Mesendoderm (in vitro differentiated cells): ENCODE data around the gene DNAJB2.
A peak's percentile ranks its signal among the peaks of the same experiment; 100 is the strongest.

ENCODE experiments used
- DNase-seq: peaks from one replicate; pipeline ENCODE4 v3.0.0; 2013
- H2AK5ac ChIP-seq: 2 replicates; pipeline ENCODE4 v1.6.1; 2013; ENCODE audit warnings: low read length, inconsistent platforms
- H2BK120ac ChIP-seq: 2 replicates; pipeline ENCODE4 v1.6.1; 2013; ENCODE audit warnings: low read depth, mild to moderate bottlenecking, low read length, moderate library complexity, mixed read lengths
- H2BK15ac ChIP-seq: replicated peaks from 2 replicates; pipeline ENCODE4 v1.6.1; 2013; ENCODE audit warnings: low read depth, mild to moderate bottlenecking, moderate library complexity
- H2BK5ac ChIP-seq: 2 replicates; pipeline ENCODE4 v1.6.1; 2013; ENCODE audit warnings: low read length, inconsistent platforms
- H3K18ac ChIP-seq: 2 replicates; pipeline ENCODE4 v1.6.1; 2013; ENCODE audit warnings: mild to moderate bottlenecking, low read length, mixed read lengths
- H3K23ac ChIP-seq: one replicate; pipeline ENCODE4 v1.6.1; 2013; ENCODE audit warnings: low read length
- H3K27ac ChIP-seq: 2 replicates; pipeline ENCODE4 v1.5.1; 2013; ENCODE audit warnings: low read depth, mild to moderate bottlenecking, inconsistent platforms, low read length, moderate library complexity
- H3K27me3 ChIP-seq: 2 replicates; pipeline ENCODE4 v1.6.1; 2013; ENCODE audit warnings: low read length, control low read depth, mild to moderate bottlenecking, inconsistent platforms; ENCODE audit not compliant: insufficient read depth, poor library complexity
- H3K36me3 ChIP-seq: 2 replicates; pipeline ENCODE4 v1.6.1; 2013; ENCODE audit warnings: low read length, inconsistent platforms; ENCODE audit not compliant: control insufficient read depth, insufficient read depth
- H3K4ac ChIP-seq: one replicate; pipeline ENCODE4 v1.6.1; 2013; ENCODE audit warnings: low read depth, mild to moderate bottlenecking, low read length, moderate library complexity
- H3K4me1 ChIP-seq: 2 replicates; pipeline ENCODE4 v1.6.1; 2013; ENCODE audit warnings: low read depth, low read length, inconsistent platforms; ENCODE audit not compliant: control insufficient read depth
- H3K4me2 ChIP-seq: 2 replicates; pipeline ENCODE4 v1.6.1; 2013; ENCODE audit warnings: low read length
- H3K4me3 ChIP-seq: 2 replicates; pipeline ENCODE4 v1.5.1; 2013; ENCODE audit warnings: mild to moderate bottlenecking, low read length
- H3K56ac ChIP-seq: one replicate; pipeline ENCODE4 v1.6.1; 2013; ENCODE audit warnings: low read length
- H3K79me1 ChIP-seq: 2 replicates; pipeline ENCODE4 v1.6.1; 2013; ENCODE audit warnings: low read length, inconsistent platforms
- H3K79me2 ChIP-seq: 2 replicates; pipeline ENCODE4 v1.6.1; 2013; ENCODE audit warnings: mild to moderate bottlenecking, low read length; ENCODE audit not compliant: control insufficient read depth, insufficient read depth
- H3K9ac ChIP-seq: 2 replicates; pipeline ENCODE4 v1.6.1; 2013; ENCODE audit warnings: low read length, inconsistent platforms
- H4K5ac ChIP-seq: one replicate; pipeline ENCODE4 v1.6.1; 2013; ENCODE audit warnings: low read length
- H4K8ac ChIP-seq: one replicate; pipeline ENCODE4 v1.6.1; 2013; ENCODE audit warnings: low read depth, mild to moderate bottlenecking, control low read depth, low read length, moderate library complexity
- WGBS: extraction: QIAGEN DNeasy Blood & Tissue Kit; methylation state at CpG from one replicate; pipeline ENCODE4 v1.1.7; 2013; ENCODE audit warnings: low lambda C conversion rate, missing lambda C conversion rate; ENCODE audit not compliant: insufficient coverage; ENCODE audit errors: extremely low coverage; 5-methylcytosine and 5-hydroxymethylcytosine counted together

DNAJB2 gene

GRCh38 chr2:219245148-219245898 is 33.8 kb upstream of the DNAJB2 start, which contains the start of the genes GLB1L and STK16:
Gene GLB1L, minus strand, starts transcription at chr2:219245444. Its CDS starts 1,871 bp downstream, at chr2:219243573.
Gene STK16, plus strand, starts transcription at chr2:219245479. Its CDS starts 521 bp downstream, at chr2:219246000.
- Histone ChIP-seq H3K27ac (no peak within 1 kb of the TSS), H3K18ac (peak within 1 kb of the TSS; percentile 13), H3K4me1 (peaks cover 2% of the 10 kb centered on the region), H2BK5ac (peak within 1 kb of the TSS; percentile 76), H3K36me3 (no peaks in the 10 kb centered on the region), H4K8ac (peak within 1 kb of the TSS; percentile 69), H2BK15ac (no peak within 1 kb of the TSS), H2AK5ac (peak within 1 kb of the TSS; percentile 22), H3K9ac (peak within 1 kb of the TSS; percentile 99), H3K79me2 (no peaks in the 10 kb centered on the region), H3K56ac (peak within 1 kb of the TSS; percentile 100), H4K5ac (peak within 1 kb of the TSS; percentile 12), H3K4me2 (peak within 1 kb of the TSS; percentile 78), H3K4me3 (peak within 1 kb of the TSS; percentile 95), H3K4ac (peak within 1 kb of the TSS; percentile 59), H3K79me1 (peaks cover 7% of the 10 kb centered on the region), H3K27me3 (no peaks in the 10 kb centered on the region), H3K23ac (peak within 1 kb of the TSS; percentile 89), H2BK120ac (no peak within 1 kb of the TSS)
- WGBS, result no CpG with 5 or more reads among the region's 46 CpGs
- DNase-seq, result peak; percentile 97

DNA sequence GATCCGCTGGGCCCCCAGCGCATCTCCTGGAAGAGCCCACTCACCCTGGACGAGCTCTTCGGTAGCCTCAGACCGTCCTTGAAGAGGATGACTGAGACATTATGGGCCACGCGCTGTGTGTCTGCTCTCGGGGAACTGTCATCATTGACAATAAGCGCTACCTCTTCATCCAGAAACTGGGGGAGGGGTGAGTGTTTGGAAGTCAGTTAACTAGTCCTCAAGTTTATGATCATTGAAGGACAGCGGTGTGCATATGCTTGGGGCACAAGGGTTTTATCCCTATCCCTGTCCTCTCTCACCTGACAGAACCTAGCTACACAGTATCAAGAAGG is 33.3 kb upstream of the DNAJB2 start:
- Histone ChIP-seq H2BK15ac (no peak overlapping the region), H4K8ac (no peak overlapping the region), H3K56ac (peak overlapping the region; percentile 100), H3K18ac (no peak overlapping the region), H3K4me1 (peaks cover 2% of the 10 kb centered on the region), H4K5ac (no peak overlapping the region), H3K27ac (no peak overlapping the region), H3K36me3 (no peaks in the 10 kb centered on the region), H2BK5ac (no peak overlapping the region), H3K79me1 (peaks cover 7% of the 10 kb centered on the region), H3K4me2 (peak overlapping the region; percentile 78), H2BK120ac (no peak overlapping the region), H3K4ac (peak overlapping the region; percentile 59), H2AK5ac (peak overlapping the region; percentile 22), H3K79me2 (no peaks in the 10 kb centered on the region), H3K9ac (peak overlapping the region; percentile 99), H3K4me3 (peak overlapping the region; percentile 95), H3K23ac (no peak overlapping the region), H3K27me3 (no peaks in the 10 kb centered on the region)
- DNase-seq, result no peak
- no CpG with 5 or more reads among the region's 10 CpGs for WGBS

DNA sequence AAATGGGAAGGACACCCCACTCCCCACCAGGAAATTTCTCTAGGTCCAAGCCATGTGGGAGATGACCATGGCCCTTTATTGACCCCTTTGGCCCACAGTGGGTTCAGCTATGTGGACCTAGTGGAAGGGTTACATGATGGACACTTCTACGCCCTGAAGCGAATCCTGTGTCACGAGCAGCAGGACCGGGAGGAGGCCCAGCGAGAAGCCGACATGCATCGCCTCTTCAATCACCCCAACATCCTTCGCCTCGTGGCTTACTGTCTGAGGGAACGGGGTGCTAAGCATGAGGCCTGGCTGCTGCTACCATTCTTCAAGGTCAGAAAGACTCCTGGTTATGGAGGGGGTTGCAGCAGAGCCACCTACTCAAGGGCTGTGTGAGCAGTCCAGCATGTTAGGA is 32.6 kb upstream of the DNAJB2 start:
- no peaks in the 10 kb centered on the region for H3K27me3 ChIP-seq

GRCh38 chr2:219247678-219248642 is 31.2 kb upstream of the DNAJB2 start:
- Histone ChIP-seq H2BK120ac (no peak overlapping the region), H3K36me3 (no peaks in the 10 kb centered on the region), H2AK5ac (no peak overlapping the region), H3K4ac (no peak overlapping the region), H3K27ac (no peak overlapping the region), H3K27me3 (no peaks in the 10 kb centered on the region), H3K79me2 (peaks cover 2% of the 10 kb centered on the region), H2BK5ac (no peak overlapping the region), H3K4me3 (no peak overlapping the region), H3K4me2 (no peak overlapping the region), H4K8ac (no peak overlapping the region), H3K79me1 (peaks cover 9% of the 10 kb centered on the region), H3K23ac (no peak overlapping the region), H3K9ac (no peak overlapping the region), H3K18ac (no peak overlapping the region), H4K5ac (no peak overlapping the region), H2BK15ac (no peak overlapping the region), H3K56ac (no peak overlapping the region), H3K4me1 (peaks cover 7% of the 10 kb centered on the region)
- DNase-seq, result peak; percentile 75
- no CpG with 5 or more reads among the region's 17 CpGs for WGBS

More for the DNA sequence above, 32.6 kb upstream of the DNAJB2 start:
- DNase-seq, result no peak
- Histone ChIP-seq H3K4ac (no peak overlapping the region), H2BK120ac (no peak overlapping the region), H4K8ac (no peak overlapping the region), H3K27ac (no peak overlapping the region), H2BK15ac (no peak overlapping the region), H3K23ac (no peak overlapping the region), H3K56ac (no peak overlapping the region), H4K5ac (no peak overlapping the region), H3K4me3 (no peak overlapping the region), H3K36me3 (no peaks in the 10 kb centered on the region), H3K4me1 (peaks cover 2% of the 10 kb centered on the region), H2BK5ac (no peak overlapping the region), H2AK5ac (no peak overlapping the region), H3K9ac (no peak overlapping the region), H3K4me2 (no peak overlapping the region), H3K18ac (no peak overlapping the region), H3K79me1 (peaks cover 7% of the 10 kb centered on the region), H3K79me2 (no peaks in the 10 kb centered on the region)
- WGBS, result no CpG with 5 or more reads among the region's 10 CpGs

- Histone ChIP-seq H3K79me2 (peaks cover 2% of the 10 kb centered on the region), H4K8ac (no peak overlapping the region), H3K27me3 (no peaks in the 10 kb centered on the region), H3K18ac (no peak overlapping the region), H3K79me1 (peaks cover 9% of the 10 kb centered on the region), H3K4me1 (peaks cover 7% of the 10 kb centered on the region), H2AK5ac (no peak overlapping the region), H3K36me3 (no peaks in the 10 kb centered on the region), H3K4me3 (no peak overlapping the region), H4K5ac (no peak overlapping the region), H3K56ac (peak overlapping the region; percentile 51), H2BK5ac (no peak overlapping the region), H2BK120ac (no peak overlapping the region), H2BK15ac (no peak overlapping the region), H3K4me2 (no peak overlapping the region), H3K23ac (no peak overlapping the region), H3K9ac (no peak overlapping the region), H3K4ac (no peak overlapping the region), H3K27ac (no peak overlapping the region)
- DNase-seq, result no peak
- WGBS, result no CpG with 5 or more reads among the region's 2 CpGs
Measured at GRCh38 chr2:219248845-219249202, 30.3 kb upstream of the DNAJB2 start.
